Mucosa of descending colon (tissue), 3 donors: ENCODE results near the gene GPR176. TPM values are rescaled to one million over a fixed set of nuclear protein-coding genes. Genes with fewer than 3 reads are reported as not detected.

Experiments
- ATAC-seq: fragments of 200-7000 bp; cut with Tn5 transposase; one replicate; pipeline ENCODE4 v1.9.1; 2020; ENCODE audit warnings: mild to moderate bottlenecking, moderate library complexity
- DNase-seq, 3 donors: peaks; one replicate each; pipeline ENCODE4 v3.0.0-alpha.2; 2020
- H3K36me3 ChIP-seq: fragments of 200-600 bp; one replicate; pipeline ENCODE4 v1.8.0; 2021; ENCODE audit warnings: low read depth, mild to moderate bottlenecking
- H3K4me1 ChIP-seq: fragments of 200-600 bp; one replicate; pipeline ENCODE4 v1.8.0; 2021; ENCODE audit warnings: low read depth, mild to moderate bottlenecking
- H3K4me3 ChIP-seq: fragments of 200-600 bp; one replicate; pipeline ENCODE4 v1.8.0; 2021; ENCODE audit warnings: mild to moderate bottlenecking
- H3K9me3 ChIP-seq: fragments of 200-600 bp; one replicate; pipeline ENCODE4 v1.8.0; 2021; ENCODE audit warnings: mild to moderate bottlenecking
- intact Hi-C, 2 donors: fragments of 100-400 bp; cut with DNase I in 1 of 2; cut with micrococcal nuclease in 1 of 2; formaldehyde crosslinking; loops; one replicate each; pipeline versions ENCODE4 v1.11.0 to v1.11.1; 2022; cut with DNase I, micrococcal nuclease
- total RNA-seq, 3 donors: library from RNA; stranded (reverse); fragmentation: NEBNext Ultra II Directional in 2 of 3; extraction: Animal tissue kit (Norgen Biotek cat#: 25700) in 2 of 3; gene quantifications; one replicate each; pipeline versions ENCODE4 v1.2.1 to v1.2.4, GENCODE V29; 2021 to 2023
- TF ChIP-seq, protein P1 (sequence below): fragments of 200-600 bp; IDR thresholded peaks from one replicate; pipeline ENCODE4 v1.8.0; 2022; ENCODE audit warnings: antibody characterized with exemption, mild to moderate bottlenecking
- donor health status: DM: no; HTN: no; CAD: no; lungs with moderate emphysema.
- donor health status: DM: no; HTN: no; CAD: no.
- donor health status: DM: no; HTN: yes; CAD: no.

Gene GPR176
- total RNA-seq, 3 donors from 2014 or later, result 0.32 to 4.9 (median 1.2) TPM

DNA sequence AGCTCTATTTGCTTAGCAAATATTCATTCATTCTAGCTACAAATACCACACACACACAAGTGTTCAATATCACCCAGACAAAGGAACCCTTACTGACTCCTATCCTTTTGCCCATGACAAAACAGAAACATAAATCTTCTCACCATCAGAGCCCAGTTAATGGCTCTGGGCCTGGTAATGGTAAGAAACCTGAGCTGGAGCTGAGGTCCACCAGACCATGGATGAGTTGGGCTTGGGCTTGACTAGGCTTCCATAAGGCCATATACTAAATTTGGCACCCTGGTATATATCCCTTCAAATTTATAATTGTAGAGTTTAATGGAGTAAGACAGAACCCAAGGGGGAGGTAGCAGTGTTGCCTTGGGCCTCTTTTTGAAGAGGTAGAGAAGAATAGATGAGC, 29.4 kb downstream of the GPR176 start:
- peaks cover 20% of the 10 kb centered on the region for H3K4me1 ChIP-seq
- H3K36me3 ChIP-seq, result no peaks in the 10 kb centered on the region
- no peak for ATAC-seq
- no peak for DNase-seq
- H3K9me3 ChIP-seq, result no peaks in the 10 kb centered on the region
- intact Hi-C loops, result no loop called here
- no peak overlapping the region for H3K4me3 ChIP-seq
- TF ChIP-seq, protein P1, sequence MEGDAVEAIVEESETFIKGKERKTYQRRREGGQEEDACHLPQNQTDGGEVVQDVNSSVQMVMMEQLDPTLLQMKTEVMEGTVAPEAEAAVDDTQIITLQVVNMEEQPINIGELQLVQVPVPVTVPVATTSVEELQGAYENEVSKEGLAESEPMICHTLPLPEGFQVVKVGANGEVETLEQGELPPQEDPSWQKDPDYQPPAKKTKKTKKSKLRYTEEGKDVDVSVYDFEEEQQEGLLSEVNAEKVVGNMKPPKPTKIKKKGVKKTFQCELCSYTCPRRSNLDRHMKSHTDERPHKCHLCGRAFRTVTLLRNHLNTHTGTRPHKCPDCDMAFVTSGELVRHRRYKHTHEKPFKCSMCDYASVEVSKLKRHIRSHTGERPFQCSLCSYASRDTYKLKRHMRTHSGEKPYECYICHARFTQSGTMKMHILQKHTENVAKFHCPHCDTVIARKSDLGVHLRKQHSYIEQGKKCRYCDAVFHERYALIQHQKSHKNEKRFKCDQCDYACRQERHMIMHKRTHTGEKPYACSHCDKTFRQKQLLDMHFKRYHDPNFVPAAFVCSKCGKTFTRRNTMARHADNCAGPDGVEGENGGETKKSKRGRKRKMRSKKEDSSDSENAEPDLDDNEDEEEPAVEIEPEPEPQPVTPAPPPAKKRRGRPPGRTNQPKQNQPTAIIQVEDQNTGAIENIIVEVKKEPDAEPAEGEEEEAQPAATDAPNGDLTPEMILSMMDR, result no peak

DNA sequence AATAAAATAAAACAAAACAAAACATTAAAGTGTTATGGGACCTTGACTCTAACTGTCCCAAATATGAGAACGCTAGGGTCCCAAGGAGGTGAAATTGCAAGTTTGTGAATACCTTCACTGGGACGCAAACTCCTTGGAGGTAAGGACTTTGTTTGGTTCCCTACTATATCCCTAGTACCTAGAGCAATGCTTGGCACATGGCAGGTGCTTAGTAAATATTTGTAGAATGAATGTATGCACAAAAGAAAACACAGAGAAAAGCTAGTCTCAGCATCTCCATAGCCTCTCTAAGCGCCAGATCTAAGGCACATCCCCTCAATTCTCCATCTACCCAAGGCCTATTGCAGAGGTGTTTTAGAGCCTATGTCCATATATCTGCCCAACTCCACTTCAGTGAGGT, 30.5 kb downstream of the GPR176 start:
- H3K4me1 ChIP-seq, result peaks cover 20% of the 10 kb centered on the region
- H3K9me3 ChIP-seq, result no peaks in the 10 kb centered on the region
- DNase-seq, result no peak
- TF ChIP-seq, protein P1, result no peak
- no peak overlapping the region for H3K4me3 ChIP-seq
- no peak for ATAC-seq
- intact Hi-C loops, result no loop called here
- no peaks in the 10 kb centered on the region for H3K36me3 ChIP-seq

DNA sequence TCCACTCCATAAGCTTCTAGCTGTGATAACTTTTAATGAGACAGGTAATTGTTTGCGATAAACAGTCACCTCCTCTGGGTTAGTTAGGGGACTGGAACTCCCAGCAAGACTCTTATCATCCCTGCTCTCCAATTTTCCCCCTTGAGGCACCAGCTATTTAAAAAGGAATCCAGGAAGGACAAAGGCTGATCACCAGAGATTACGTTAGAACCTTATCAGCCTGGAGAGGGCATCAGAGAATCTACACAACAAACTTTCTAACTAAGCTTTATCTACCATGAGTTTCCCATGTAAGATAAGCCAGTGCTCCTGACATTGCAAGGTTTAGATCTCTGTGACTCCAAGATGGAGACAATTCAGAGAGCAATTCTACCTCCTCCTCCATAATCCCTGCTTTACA, 31.3 kb downstream of the GPR176 start:
- ATAC-seq (peak; percentile 56), DNase-seq (no peak)
- no peaks in the 10 kb centered on the region for H3K36me3 ChIP-seq
- H3K9me3 ChIP-seq, result no peaks in the 10 kb centered on the region
- intact Hi-C loops, result no loop called here
- H3K4me1 ChIP-seq, result peaks cover 20% of the 10 kb centered on the region
- TF ChIP-seq, protein P1, result no peak
- no peak overlapping the region for H3K4me3 ChIP-seq

DNA sequence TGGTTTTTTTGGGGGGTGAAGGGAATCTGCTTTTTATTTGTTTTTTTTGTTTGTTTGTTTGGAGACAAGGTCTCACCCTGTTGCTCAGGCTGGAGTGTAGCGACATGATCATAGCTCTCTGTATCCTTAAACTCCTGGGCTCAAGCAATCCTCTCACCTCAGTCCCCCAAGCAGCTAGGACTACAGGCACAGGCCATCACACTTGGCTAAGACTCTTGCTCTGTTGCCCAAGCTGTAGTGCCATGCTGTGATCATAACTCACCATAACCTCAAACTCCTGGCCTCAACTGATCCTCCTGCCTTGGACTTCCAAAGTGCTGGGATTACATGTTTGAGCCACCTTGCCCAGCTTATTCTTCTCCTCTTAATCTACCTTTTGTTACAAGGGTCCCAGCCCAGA, 31.8 kb downstream of the GPR176 start:
- peak; percentile 35 for ATAC-seq
- intact Hi-C loops, result no loop called here
- no peak overlapping the region for H3K4me3 ChIP-seq
- DNase-seq, result peak in 2 of 3 donors; percentile 17 to 24
- H3K4me1 ChIP-seq, result peaks cover 20% of the 10 kb centered on the region
- no peaks in the 10 kb centered on the region for H3K36me3 ChIP-seq
- no peaks in the 10 kb centered on the region for H3K9me3 ChIP-seq
- TF ChIP-seq, protein P1, result no peak

DNA sequence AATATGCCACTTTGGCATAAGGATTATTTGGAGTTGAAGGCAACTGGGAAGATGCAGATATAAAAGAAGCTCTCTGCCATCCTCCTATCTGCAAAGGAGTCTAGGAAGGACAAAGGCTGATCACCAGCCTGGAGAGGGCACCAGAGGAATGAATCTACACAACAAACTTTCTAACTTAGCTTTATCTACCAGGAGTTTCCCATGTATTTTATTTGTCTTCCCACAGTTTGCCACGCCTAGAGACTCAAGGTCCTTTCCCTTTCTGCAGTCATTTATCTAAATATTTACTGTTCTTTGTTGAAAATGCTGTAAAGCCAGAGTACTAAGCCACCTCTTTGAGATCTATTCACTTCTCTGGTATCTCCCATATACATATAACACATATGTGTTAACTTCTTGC, 32.2 kb downstream of the GPR176 start:
- TF ChIP-seq, protein P1, result no peak
- no peaks in the 10 kb centered on the region for H3K9me3 ChIP-seq
- peaks cover 20% of the 10 kb centered on the region for H3K4me1 ChIP-seq
- ATAC-seq (peak; percentile 95), DNase-seq (peak in 1 of 3 donors; percentile 77)
- no peak overlapping the region for H3K4me3 ChIP-seq
- intact Hi-C loops, result no loop called here
- no peaks in the 10 kb centered on the region for H3K36me3 ChIP-seq

DNA sequence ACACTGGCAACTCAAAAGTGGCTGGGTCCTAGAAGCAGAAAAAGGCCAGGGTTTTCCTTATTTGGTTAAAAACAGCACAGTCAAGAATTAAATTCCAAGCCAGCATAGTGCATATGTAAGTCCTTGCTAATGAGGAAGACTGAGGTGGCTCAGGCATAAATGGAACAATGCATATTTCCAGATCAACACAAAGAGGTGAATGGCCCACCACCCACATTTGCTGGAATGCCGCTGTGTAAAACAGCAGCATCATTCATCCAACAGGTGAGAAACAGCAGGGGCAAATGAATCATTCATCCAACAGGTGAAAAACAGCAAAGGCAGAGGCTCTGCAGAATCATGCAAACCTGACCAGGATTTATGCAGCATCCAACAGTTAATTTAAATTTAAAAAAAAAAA, 32.9 kb downstream of the GPR176 start:
- no peak overlapping the region for H3K4me3 ChIP-seq
- intact Hi-C loops, result no loop called here
- H3K36me3 ChIP-seq, result no peaks in the 10 kb centered on the region
- peaks cover 20% of the 10 kb centered on the region for H3K4me1 ChIP-seq
- no peaks in the 10 kb centered on the region for H3K9me3 ChIP-seq
- DNase-seq (no peak), ATAC-seq (no peak)
- TF ChIP-seq, protein P1, result no peak
